Iris pigment epithelial cell (primary cell): ENCODE results near the gene CPAMD8.

Experiments used
- DNase-seq: peaks from one replicate; pipeline ENCODE4 v3.0.0-alpha.2; 2011; ENCODE audit warnings: low read depth

CPAMD8 gene

DNA sequence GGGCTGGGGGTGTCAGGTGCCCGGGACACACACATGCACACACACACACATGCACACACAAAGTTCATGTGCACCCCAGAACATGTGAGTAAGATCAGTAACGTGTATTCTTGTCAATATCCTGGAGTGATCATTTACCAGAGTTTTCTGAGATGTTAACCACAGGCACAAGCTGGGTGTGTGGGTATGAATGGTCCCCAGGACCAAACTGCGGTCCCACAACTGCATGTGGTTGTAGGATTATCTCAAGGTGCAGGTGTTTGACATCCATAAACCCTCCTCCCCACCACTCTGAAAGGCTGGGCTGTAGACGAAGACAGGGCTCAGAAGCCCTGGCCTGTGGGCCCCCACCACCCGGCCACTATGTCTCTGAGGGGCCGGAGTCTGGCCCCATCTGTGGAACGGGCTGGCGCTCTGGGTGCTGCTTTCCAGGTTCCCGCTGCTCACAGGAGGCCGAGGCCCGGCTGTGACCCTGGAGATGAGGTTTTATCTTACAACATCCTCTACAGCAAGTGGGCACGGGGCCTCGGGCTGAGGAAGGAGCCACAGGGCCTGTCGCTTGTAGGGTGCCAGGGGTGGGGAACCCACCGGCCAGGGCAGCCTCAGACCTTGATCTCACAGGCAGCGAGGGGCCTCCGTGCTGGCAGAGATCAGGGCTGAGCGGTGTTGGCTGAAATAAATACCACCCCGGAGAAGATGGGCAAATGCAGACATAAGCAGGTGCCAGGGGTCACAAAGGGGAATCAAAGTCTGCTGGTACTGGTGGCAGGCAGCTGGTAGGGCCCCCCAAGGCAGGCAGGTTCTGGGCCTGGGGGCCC, 133.5 kb downstream of the CPAMD8 start:
- DNase-seq, result no peak

DNA sequence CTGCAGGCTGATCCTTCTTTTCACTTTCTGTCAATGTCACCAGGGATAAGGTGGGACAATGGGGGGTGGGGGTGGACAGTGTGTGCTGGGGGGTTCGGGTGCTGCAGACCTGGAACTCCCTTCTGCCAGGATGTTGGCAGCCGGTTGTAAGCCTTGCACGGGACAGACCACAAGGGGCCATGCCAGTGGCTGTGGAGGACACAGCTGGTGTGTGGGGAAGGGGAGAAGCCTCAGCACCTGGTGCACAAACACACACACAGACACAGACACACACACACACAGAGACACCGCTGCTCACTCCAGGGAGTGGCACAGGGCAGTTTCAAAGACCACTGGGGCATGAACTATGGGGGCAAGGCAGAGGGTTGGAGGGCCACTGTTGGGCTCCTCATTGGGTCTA, 134.2 kb downstream of the CPAMD8 start:
- no peak for DNase-seq

- no peak for DNase-seq
These were observed 134.8 kb downstream of the CPAMD8 start for GRCh38 chr19:16891696-16892382.

DNA sequence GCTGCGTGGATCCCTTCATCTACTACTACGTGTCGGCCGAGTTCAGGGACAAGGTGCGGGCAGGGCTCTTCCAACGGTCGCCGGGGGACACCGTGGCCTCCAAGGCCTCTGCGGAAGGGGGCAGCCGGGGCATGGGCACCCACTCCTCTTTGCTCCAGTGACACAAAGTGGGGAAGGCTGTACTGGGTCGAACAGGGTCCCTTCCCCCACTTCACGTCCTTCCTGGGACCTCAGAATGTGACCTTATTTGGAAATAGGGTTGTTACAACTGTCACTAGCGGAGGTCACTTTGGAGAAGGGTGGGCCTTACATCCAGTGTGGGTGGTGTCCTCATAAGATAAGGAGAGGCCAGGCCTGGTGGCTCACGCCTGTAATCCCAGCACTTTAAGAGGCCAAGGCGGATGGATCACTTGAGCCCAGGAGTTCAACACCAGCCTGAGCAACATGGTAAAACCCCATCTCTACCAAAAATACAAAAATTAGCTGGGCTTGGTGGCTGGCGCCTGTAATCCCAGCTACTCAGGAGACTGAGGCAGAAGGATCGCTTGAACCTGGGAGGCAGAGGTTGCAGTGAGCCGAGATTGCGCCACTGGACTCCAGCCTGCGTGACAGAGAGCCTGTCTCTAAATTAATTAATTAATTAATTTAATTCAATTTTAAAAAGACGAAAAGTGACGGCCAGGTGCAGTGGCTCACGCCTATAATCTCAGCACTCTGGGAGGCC, 136.0 kb downstream of the CPAMD8 start:
- DNase-seq, result no peak

DNA sequence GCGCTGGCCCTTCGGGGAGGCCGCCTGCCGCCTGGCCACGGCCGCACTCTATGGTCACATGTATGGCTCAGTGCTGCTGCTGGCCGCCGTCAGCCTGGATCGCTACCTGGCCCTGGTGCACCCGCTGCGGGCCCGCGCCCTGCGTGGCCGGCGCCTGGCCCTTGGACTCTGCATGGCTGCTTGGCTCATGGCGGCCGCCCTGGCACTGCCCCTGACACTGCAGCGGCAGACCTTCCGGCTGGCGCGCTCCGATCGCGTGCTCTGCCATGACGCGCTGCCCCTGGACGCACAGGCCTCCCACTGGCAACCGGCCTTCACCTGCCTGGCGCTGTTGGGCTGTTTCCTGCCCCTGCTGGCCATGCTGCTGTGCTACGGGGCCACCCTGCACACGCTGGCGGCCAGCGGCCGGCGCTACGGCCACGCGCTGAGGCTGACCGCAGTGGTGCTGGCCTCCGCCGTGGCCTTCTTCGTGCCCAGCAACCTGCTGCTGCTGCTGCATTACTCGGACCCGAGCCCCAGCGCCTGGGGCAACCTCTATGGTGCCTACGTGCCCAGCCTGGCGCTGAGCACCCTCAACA, 136.6 kb downstream of the CPAMD8 start:
- DNase-seq, result no peak

- no peak for DNase-seq
These were observed 137.2 kb downstream of the CPAMD8 start for GRCh38 chr19:16889366-16889882.

DNA sequence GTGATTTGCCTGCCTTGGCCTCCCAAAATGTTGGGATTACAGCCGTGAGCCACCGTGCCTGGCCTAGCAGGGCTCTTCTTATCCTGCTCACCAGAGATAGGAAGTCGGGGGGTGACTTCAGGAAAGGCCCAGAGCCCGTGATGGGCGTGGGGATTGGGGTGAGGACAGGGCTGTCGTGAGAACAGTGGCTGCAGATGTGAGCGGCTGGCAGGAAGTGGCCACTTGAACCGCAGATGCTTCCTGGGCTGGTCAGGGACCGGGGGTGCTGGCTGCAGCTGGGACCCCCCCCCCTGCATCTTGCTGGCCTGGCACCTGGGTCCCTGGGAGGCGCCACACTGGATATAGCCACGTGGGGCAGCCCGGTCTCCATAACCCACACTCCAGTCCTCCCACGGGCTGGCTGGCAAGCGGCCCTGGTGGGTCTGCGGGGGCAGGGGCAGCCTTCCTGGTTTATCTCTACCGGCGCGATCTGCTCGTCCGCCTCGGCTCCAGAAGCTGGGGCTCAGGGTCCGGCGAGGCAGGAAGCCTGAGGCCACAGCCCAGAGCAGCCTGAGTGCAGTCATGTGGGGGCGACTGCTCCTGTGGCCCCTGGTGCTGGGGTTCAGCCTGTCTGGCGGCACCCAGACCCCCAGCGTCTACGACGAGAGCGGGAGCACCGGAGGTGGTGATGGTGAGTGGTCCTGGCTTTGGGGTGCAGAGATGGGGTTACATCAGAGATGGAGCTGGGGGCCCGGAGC, 137.8 kb downstream of the CPAMD8 start, which contains the start of gene F2RL3:
F2RL3 (plus strand) TSS at position 371 of the 737 bp plus-strand sequence; CDS start at position 562, 191 bp downstream.
- no peak for DNase-seq

DNA sequence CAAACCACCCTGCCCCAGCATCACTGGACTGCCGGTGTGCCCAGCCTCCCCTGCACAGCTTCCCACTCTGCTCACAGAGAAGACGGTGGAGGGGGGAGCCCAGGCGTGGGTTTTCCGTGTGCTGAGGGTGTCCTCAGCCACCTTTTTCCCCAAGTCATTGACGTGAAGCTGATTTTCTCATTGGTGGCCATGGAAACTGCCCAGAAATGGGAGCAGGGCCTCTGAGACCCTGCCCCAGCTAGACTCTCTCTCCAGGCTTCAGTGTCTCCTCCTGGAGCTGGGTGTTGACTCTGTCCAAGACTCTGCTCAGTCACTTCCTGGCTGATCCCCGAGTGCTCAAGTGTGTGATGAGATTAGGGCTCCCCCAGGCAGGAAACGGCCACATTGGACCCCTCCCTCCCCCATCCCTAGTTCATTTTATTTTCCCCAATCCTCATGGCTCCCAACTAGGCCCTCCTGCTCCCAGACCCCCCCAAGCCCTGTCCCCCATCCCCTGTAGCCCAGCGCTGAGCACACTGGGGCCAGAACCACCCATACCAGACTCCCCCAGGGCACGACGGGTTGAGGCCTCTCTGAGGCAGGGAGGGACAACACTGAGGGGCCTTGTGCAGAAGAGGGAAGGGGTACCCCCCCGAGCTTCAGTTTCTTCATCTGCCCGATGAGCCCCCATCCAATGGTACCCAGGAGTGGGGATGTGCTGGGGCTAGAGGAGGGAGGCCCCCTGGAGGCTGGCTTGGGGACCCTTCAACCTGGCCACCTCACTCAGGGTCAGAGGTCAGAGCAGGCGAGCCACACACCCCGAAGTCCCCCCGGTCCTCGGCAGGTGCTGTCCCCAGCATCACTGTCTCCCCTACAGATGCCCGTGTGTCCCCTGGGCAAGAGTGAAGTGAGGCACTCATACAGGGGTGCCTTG, 139.0 kb downstream of the CPAMD8 start:
- DNase-seq, result no peak

DNA sequence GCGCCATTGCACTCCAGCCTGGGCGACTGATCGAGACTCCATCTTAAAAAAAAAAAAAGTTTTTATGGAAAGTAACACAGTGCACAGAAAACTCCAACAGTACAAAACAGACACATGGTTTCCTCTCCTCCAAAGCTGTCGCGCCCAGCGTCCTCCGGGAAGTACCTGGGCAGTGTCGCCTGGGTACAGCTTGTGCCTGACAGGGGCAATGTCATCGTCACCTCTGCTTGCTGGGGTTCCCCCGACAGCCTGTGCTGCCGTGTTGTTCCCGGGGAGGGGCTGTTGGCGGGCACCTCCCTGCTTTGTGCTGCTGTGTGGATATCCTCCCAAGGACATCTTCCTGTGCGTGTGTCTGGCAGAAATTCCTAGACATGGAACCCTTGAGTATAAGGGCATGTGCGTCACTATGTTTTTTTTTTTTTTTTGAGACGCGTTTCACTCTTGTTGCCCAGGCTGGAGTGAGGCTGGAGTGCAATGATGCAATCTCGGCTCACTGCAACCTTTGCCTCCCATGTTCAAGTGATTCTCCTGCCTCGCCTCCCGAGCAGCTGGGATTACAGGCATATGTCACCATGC, 140.2 kb downstream of the CPAMD8 start:
- peak; percentile 74 for DNase-seq

DNA sequence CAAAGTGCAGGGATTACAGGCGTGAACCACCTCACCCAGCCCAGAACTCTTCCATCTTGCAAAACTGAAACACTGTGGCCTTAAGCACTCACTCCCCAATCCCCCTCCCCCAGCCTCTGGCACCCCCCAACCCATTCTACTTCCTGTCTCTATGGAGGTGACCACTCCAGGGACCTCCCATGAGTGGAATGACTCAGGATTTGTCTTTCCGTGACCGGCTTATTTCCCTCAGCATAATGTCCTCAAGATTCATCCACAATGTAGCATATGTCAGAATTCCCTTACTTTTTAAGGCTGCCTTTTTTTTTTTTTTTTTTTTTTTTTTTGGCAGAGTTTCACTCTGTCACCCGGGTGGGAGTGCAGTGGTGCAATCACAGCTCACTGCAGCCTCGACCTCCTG, 141.4 kb downstream of the CPAMD8 start:
- DNase-seq, result no peak

DNA sequence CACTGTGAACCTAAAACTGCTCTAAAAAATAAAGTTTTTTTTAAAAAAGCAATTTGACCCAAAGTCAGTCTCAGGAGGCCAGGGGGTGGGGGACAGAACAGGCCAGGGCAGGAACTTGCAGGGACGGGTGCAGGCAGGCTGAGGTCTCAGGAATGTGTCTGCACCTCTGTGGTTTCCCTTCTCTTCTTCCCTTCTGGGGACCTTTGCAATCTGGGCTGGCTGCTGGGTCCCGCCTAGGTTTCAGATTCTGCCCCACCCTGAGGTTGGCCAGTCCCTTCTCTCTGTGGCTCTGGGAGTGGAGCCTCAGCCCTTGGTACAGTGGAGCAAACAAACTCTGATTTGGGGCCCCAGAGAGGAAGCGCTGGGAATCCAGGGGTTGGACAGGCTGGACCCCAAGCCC, 143.1 kb downstream of the CPAMD8 start:
- no peak for DNase-seq

- no peak for DNase-seq
These were observed 144.5 kb downstream of the CPAMD8 start for GRCh38 chr19:16882146-16882545.

DNA sequence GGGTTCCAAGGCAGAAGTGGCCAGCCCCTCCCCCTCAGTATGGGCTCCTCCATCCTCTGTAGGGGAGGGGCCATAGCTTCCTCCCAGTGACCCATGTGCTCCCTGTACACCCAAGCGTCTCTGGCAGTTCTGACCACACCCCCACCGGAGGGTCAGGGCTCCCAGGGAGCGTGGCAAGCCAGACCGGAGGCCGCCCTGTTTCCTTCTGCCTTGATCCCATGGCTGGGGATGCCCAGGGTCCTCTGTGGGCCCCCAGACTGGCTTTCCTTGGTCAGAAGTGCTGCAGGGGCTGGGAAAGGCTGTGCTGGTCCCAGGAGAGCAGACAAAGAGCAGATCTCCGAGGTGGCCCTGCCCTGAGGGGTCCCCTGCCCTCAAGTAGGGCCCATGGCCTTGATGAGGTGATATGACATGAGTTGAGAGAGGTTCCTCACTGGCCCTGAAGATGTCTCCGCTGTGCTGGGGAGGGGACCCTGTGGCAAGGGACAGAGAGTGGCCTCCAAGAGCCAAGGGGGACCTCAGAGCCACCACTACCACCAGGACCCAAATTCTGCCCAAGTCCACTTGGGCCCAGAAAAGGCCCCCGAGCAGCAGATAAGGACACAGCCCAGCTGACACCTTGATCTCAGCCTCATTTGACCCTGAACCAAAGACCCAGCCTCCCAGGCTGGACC, 145.6 kb downstream of the CPAMD8 start:
- no peak for DNase-seq

DNA sequence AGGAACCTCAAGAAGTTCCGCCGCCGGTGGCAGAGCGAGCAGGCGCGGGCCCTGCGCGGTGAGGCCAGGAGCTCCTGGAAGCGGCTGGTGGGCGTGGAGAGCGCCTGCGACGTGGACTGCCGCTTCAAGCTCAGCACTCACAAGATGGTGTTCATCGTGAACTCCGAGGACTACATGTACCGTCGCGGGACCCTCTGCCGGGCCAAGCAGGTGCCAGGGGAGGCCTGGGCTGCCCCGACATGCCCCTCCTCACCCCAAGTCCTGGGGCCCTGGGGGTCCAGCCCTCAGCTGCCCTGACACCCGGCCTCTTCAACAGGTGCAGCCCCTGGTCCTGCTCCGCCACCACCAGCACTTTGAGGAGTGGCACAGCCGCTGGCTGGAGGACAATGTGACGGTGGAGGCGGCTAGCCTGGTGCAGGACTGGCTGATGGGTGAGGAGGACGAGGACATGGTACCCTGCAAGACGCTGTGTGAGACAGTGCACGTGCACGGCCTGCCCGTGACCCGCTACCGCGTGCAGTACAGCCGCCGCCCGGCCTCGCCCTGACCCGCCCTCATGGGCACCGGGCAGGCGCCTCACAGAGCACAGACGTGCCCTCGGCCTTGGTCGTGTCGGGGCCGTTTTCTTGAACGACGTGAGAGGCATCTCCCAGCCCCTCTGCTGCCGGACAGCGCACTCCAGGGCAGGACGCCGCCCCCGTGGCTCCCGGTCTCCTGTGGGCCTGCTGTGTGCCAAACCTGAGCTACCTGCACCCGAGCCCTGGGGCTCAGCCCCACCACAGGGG, 148.2 kb downstream of the CPAMD8 start:
- no peak for DNase-seq

DNA sequence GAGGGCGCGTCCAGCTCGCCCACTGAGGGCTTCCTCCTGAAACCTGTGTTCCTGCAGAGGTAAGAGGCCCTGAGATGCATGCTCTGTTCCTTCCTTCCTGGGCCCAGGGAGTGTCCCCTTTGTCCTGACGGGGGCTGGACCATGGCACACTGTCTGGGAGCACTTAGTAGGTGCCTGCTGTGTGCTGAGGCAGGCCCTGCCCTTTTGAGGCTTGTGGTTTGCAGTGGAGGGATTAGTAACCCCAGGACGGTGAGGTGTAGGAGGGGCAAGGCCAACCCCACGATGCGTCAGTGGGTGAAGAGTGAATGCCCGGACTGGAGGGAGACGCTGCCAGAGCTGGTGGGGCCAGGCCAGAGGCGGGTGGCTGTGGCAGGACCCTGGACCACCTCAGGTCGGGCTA, 149.0 kb downstream of the CPAMD8 start:
- no peak for DNase-seq

DNA sequence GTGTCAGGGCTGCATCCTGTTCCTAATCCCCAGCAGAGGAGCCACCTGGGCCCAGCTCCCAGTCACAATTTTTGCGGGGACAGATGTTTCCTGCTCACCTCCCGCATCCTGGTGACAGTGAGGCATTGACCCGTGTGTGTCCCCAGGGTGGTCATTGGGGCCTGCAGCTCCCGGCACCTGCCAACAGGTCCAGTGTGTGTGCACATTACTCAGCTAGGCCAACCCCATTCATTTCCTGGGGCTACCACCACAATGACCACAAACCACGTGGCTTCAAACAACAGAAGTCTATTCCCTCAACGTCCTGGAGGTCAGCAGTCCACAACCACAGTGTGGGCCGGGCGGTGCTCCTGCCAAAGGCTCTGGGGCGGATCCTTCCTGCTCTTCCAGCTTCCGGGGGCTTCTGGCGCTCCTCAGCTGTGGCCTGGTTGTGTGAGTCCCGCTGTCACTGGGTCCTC, 149.7 kb downstream of the CPAMD8 start:
- peak; percentile 76 for DNase-seq

- DNase-seq, result no peak
These were observed 150.7 kb downstream of the CPAMD8 start for GRCh38 chr19:16875584-16876555.
